CD4-positive, alpha-beta T cell (primary cell): Measurements from ENCODE around the gene CDK15. TPM values are rescaled to one million over a fixed set of nuclear protein-coding genes. Genes with fewer than 3 reads are reported as not detected.

Experiments
- ATAC-seq: fragments of 200-7000 bp; cut with Tn5 transposase; one replicate; pipeline ENCODE4 v1.10.0; 2022; ENCODE audit warnings: mild to moderate bottlenecking; ENCODE audit not compliant: poor library complexity
- CTCF ChIA-PET: fragments of 350-600 bp; sonication (Branson Sonifier 250); formaldehyde crosslinking; loops from one replicate; lab custom pipeline; 2021; ENCODE audit warnings: antibody characterized with exemption, inconsistent platforms; lab: Charles Lee
- POLR2A ChIA-PET: fragments of 350-600 bp; sonication (Branson Sonifier 250); formaldehyde crosslinking; loops from one replicate; lab custom pipeline; 2021; ENCODE audit warnings: antibody characterized with exemption, inconsistent platforms; lab: Charles Lee
- DNase-seq, 14 experiments: peaks; one replicate each; pipeline ENCODE4 v3.0.0-alpha.2; 2013 to 2020; ENCODE audit warnings: mixed read lengths in 2 of 14
- H3K27ac ChIP-seq, 2 donors: one replicate each; pipeline versions ENCODE4 v1.5.1 to v1.7.0; 2013; ENCODE audit warnings: low read length in 2 of 2, low read depth in 1 of 2, mild to moderate bottlenecking in 1 of 2
- H3K27me3 ChIP-seq, 2 experiments: 1 replicate in 1 of 2; 2 replicates in 1 of 2; pipeline versions ENCODE4 v1.6.1 to v1.7.0; 2013; ENCODE audit warnings: low read length in 2 of 2, control low read depth in 1 of 2, mild to moderate bottlenecking in 1 of 2, moderate library complexity in 1 of 2; ENCODE audit not compliant: insufficient read depth in 2 of 2, control insufficient read depth in 1 of 2
- H3K36me3 ChIP-seq: one replicate; pipeline ENCODE4 v1.6.1; 2013; ENCODE audit warnings: low read length, control low read depth; ENCODE audit not compliant: insufficient read depth
- H3K4me1 ChIP-seq: one replicate; pipeline ENCODE4 v1.6.1; 2013; ENCODE audit warnings: low read length, control low read depth; ENCODE audit not compliant: insufficient read depth
- H3K4me3 ChIP-seq: one replicate; pipeline ENCODE4 v1.5.1; 2013; ENCODE audit warnings: mild to moderate bottlenecking, low read length, moderate library complexity
- H3K9me3 ChIP-seq, 2 experiments: 1 replicate in 1 of 2; 2 replicates in 1 of 2; pipeline versions ENCODE4 v1.6.1 to v1.7.0; 2013; ENCODE audit warnings: low read length in 2 of 2, mild to moderate bottlenecking in 2 of 2, control low read depth in 1 of 2, moderate library complexity in 1 of 2; ENCODE audit not compliant: control insufficient read depth in 1 of 2, insufficient read depth in 1 of 2
- H3K27ac Mint-ChIP-seq: one replicate; pipeline ENCODE4 v1.8.0; 2020; ENCODE audit warnings: mixed read lengths
- H3K27me3 Mint-ChIP-seq: one replicate; pipeline ENCODE4 v1.8.0; 2021; ENCODE audit warnings: mixed read lengths
- H3K36me3 Mint-ChIP-seq: one replicate; pipeline ENCODE4 v1.8.0; 2021; ENCODE audit warnings: low read depth, mixed read lengths
- H3K4me1 Mint-ChIP-seq: one replicate; pipeline ENCODE4 v1.8.0; 2021; ENCODE audit warnings: low read depth, mixed read lengths
- H3K4me3 Mint-ChIP-seq: one replicate; pipeline ENCODE4 v1.8.0; 2020; ENCODE audit warnings: mild to moderate bottlenecking, mixed read lengths
- H3K9me3 Mint-ChIP-seq: one replicate; pipeline ENCODE4 v1.8.0; 2020; ENCODE audit warnings: mixed read lengths
- CTCF ChIP-seq: fragments of 200-600 bp; IDR thresholded peaks from one replicate; pipeline ENCODE4 v1.8.0; 2022; ENCODE audit warnings: antibody characterized with exemption, mild to moderate bottlenecking
- intact Hi-C, 2 experiments: fragments of 100-400 bp; cut with DNase I in 1 of 2; cut with micrococcal nuclease in 1 of 2; formaldehyde crosslinking; loops; one replicate each; pipeline versions ENCODE4 v1.15.1 to v1.9.0; 2023 to 2025; cut with DNase I, micrococcal nuclease
- polyA plus RNA-seq, 2 donors: library from polyadenylated mRNA; unstranded; fragments of 120-200 nt; gene quantifications; one replicate each; pipeline ENCODE4 v1.2.1, GENCODE V29; 2013
- total RNA-seq, 174 experiments: library from RNA in 2 of 174; stranded (reverse) in 2 of 174; gene quantifications; one replicate each; pipeline ENCODE4 v1.2.3 and lab custom pipeline; 2021 to 2026

Gene CDK15
- total RNA-seq (not detected), total RNA-seq (lab: John Stamatoyannopoulos, UW) (0 to 0.54 (median 0) reads per million in 172 experiments)
- polyA plus RNA-seq (2013, experiment 1 of 2), result not detected
- polyA plus RNA-seq (2013, experiment 2 of 2), result 0.03 TPM

- DNase-seq (no peak), ATAC-seq (no peak)
- Histone ChIP-seq H3K27ac (no peak within 1 kb of the TSS), H3K27me3 (peaks cover 0 to 7% of the 10 kb centered on the region in 2 experiments), H3K36me3 (no peaks in the 10 kb centered on the region), H3K4me3 (no peak within 1 kb of the TSS), H3K9me3 (no peaks in the 10 kb centered on the region), H3K4me1 (no peaks in the 10 kb centered on the region)
- ChIA-PET CTCF (no interaction called here), POLR2A (no interaction called here)
- no peaks in the 10 kb centered on the region for H3K9me3 Mint-ChIP-seq
- H3K36me3 Mint-ChIP-seq, result no peaks in the 10 kb centered on the region
- no peaks in the 10 kb centered on the region for H3K4me1 Mint-ChIP-seq
- no peak within 1 kb of the TSS for H3K27ac Mint-ChIP-seq
- H3K27me3 Mint-ChIP-seq, result peaks cover 39% of the 10 kb centered on the region
- intact Hi-C loops, result no loop called here
- TF ChIP-seq CTCF, result no peak
- H3K4me3 Mint-ChIP-seq, result no peak within 1 kb of the TSS
These were observed at the start of gene CDK15 for GRCh38 chr2:201806442-201807170. TSS of gene CDK15 (plus strand) at chr2:201806537. CDS start at chr2:201806665, 128 bp downstream.

- no peak for TF ChIP-seq CTCF
- no peaks in the 10 kb centered on the region for H3K27me3 Mint-ChIP-seq
- Histone ChIP-seq H3K27me3 (no peaks in the 10 kb centered on the region), H3K36me3 (peaks cover 22% of the 10 kb centered on the region), H3K4me3 (no peak overlapping the region), H3K4me1 (no peaks in the 10 kb centered on the region), H3K9me3 (no peaks in the 10 kb centered on the region), H3K27ac (no peak overlapping the region)
- DNase-seq (no peak), ATAC-seq (no peak)
- intact Hi-C loops, result no loop called here
- peaks cover 25% of the 10 kb centered on the region for H3K36me3 Mint-ChIP-seq
- POLR2A ChIA-PET, result no interaction called here
- H3K9me3 Mint-ChIP-seq, result no peaks in the 10 kb centered on the region
- no peak overlapping the region for H3K27ac Mint-ChIP-seq
- H3K4me3 Mint-ChIP-seq, result no peak overlapping the region
- CTCF ChIA-PET, result no interaction called here
- no peaks in the 10 kb centered on the region for H3K4me1 Mint-ChIP-seq
These were observed 48.1 kb upstream of the CDK15 start for GRCh38 chr2:201758234-201758633.

- ChIA-PET CTCF (no interaction called here), POLR2A (no interaction called here)
- intact Hi-C loops, result no loop called here
- Histone ChIP-seq H3K27me3 (no peaks in the 10 kb centered on the region), H3K4me1 (no peaks in the 10 kb centered on the region), H3K4me3 (no peak overlapping the region), H3K27ac (no peak overlapping the region), H3K36me3 (peaks cover 25% of the 10 kb centered on the region), H3K9me3 (no peaks in the 10 kb centered on the region)
- peaks cover 30% of the 10 kb centered on the region for H3K36me3 Mint-ChIP-seq
- DNase-seq (no peak), ATAC-seq (no peak)
- no peak for TF ChIP-seq CTCF
- no peaks in the 10 kb centered on the region for H3K4me1 Mint-ChIP-seq
- H3K27me3 Mint-ChIP-seq, result no peaks in the 10 kb centered on the region
- H3K27ac Mint-ChIP-seq, result no peak overlapping the region
- H3K9me3 Mint-ChIP-seq, result no peaks in the 10 kb centered on the region
- H3K4me3 Mint-ChIP-seq, result no peak overlapping the region
These were observed 47.5 kb upstream of the CDK15 start for GRCh38 chr2:201758873-201759272.
